Measurements from ENCODE around the gene AP2B1. TPM values are rescaled to one million over a fixed set of nuclear protein-coding genes. Genes with fewer than 3 reads are reported as not detected.
A peak's percentile ranks its signal among the peaks of the same experiment; 100 is the strongest.

The AP2B1 gene
- total RNA-seq, 1 experiment from 2014 or later, result 198 TPM

DNA sequence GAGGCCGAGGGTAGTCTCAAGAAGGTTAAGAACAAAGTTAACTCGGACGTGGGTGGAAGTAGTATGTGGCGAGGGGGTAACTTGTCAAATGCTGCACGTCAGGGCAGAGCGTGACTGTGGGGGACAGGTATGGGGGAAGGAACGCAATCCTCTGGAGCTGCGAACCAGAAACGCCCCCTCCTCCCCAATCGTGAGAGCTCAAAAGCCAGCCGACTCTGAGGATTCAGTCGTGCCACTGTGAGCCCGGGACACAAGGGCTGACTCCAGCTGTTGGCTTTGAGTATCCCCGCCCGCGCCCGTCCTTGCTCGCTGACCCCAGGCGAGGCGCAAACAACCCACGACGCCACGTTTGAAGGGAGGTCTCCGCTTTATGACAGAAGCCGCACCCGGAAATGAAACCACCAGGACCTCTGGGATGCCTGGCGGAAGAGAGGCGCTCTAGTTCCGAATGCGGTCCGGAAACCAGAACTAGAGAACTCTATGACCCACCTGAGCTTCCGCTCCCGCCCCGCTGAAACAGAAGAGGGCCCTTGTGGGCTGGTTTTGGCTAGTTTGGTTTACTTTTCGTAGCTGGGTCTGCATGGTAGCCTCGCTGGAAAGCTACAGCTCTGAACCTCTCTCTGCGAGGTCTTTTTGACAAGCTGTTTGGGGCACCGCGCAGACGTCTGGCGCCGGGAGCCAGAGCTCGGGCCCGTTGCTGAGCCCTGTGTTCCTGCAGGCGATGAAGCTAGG is 8.8 kb upstream of the AP2B1 start, which contains the start of gene PEX12:
PEX12 (minus strand) TSS at position 375 of the 732 bp plus-strand sequence. CDS start 550 bp downstream, outside the sequence.
- DNase-seq (ENCODE audit: low read depth, low spot score), result peak; percentile 81
- H3K4me2 ChIP-seq (ENCODE audit: low read length), result peak within 1 kb of the TSS; percentile 89
- no peaks in the 10 kb centered on the region for H3K27me3 ChIP-seq (ENCODE audit: insufficient read depth, low read length)
- peak within 1 kb of the TSS; percentile 90 for H3K27ac ChIP-seq (ENCODE audit: low read depth, low read length)
- H2AFZ ChIP-seq (ENCODE audit: low read depth, low read length, poor library complexity, severe bottlenecking), result peak within 1 kb of the TSS; percentile 72
- 0 out of 2 replicates have a peak, but pooled peaks cover 6% of the 10 kb centered on the region for H3K79me2 ChIP-seq (ENCODE audit: insufficient read depth, low read length)
- no peaks in the 10 kb centered on the region for H4K20me1 ChIP-seq (ENCODE audit: insufficient read depth)
- ChIA-PET RAD21 (ENCODE audit: low non-redundant PET in 1 of 2, low total read pairs in 2 of 2, uncharacterized antibody in 2 of 2, unreplicated experiment in 2 of 2) (interaction anchor here in 1 of 2 experiments (1.1 kb wide), 1 partner anchor 186 kb away, joined by 3 read pairs; no protein-coding TSS in a partner anchor), CTCF (interaction anchor here (1.4 to 2.0 kb wide), 2 partner anchors 9 to 185 kb away, joined by 6 read pairs; partner anchors contain the start of gene AP2B1), POLR2A (interaction anchor here (0.9 to 2.3 kb wide), 6 partner anchors 8 to 231 kb away, joined by 3 to 21 read pairs (median 8); partner anchors contain the start of genes AP2B1 and TAF15)
- BruUV-seq (replicated peaks), result no TSS peak
- H3K4me1 ChIP-seq (ENCODE audit: control insufficient read depth in 1 of 2, insufficient read depth in 2 of 2, low read length in 2 of 2), result peaks cover 7 to 9% of the 10 kb centered on the region in 2 experiments; a peak in 3 of 4 replicates
- H3K4me3 ChIP-seq (replicated peaks in 1 of 2; ENCODE audit: low read depth in 1 of 2, low read length in 2 of 2), result peak within 1 kb of the TSS; percentile 74 to 94
- intact Hi-C loops (cut with micrococcal nuclease), result no loop called here
- no peaks in the 10 kb centered on the region for H3K9me3 ChIP-seq (ENCODE audit: control insufficient read depth in 1 of 2, insufficient read depth in 1 of 2, low read depth in 1 of 2, low read length in 2 of 2)
- peaks cover 9 to 11% of the 10 kb centered on the region in 2 experiments; a peak in 3 of 4 replicates for H3K36me3 ChIP-seq (ENCODE audit: control insufficient read depth in 1 of 2, insufficient read depth in 2 of 2, low read length in 2 of 2)
- peak; percentile 96 for ATAC-seq
- no peaks in the 10 kb centered on the region for H3K9me2 ChIP-seq (ENCODE audit: insufficient read depth)
- peak within 1 kb of the TSS; percentile 85 for H3K9ac ChIP-seq (ENCODE audit: low read length)
- peak; percentile 57; the same call in 1 of the 2 replicates for TF ChIP-seq CBX3 (IDR thresholded peaks at IDR 0.05; ENCODE audit: low read depth)
- TF ChIP-seq ZNF274 (IDR thresholded peaks at IDR 0.05; ENCODE audit: low read depth, low read length), result no peak
- peak; percentile 87 for TF ChIP-seq YY1 (IDR thresholded peaks at IDR 0.05; ENCODE audit: extremely low read depth, insufficient replicate concordance, low read depth, low read length)
- TF ChIP-seq, protein P1, sequence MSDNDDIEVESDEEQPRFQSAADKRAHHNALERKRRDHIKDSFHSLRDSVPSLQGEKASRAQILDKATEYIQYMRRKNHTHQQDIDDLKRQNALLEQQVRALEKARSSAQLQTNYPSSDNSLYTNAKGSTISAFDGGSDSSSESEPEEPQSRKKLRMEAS (IDR thresholded peaks at IDR 0.05), result peak; percentile 91
- TF ChIP-seq, protein P2, sequence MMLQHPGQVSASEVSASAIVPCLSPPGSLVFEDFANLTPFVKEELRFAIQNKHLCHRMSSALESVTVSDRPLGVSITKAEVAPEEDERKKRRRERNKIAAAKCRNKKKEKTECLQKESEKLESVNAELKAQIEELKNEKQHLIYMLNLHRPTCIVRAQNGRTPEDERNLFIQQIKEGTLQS (IDR thresholded peaks at IDR 0.05), result no peak
- no peak for TF ChIP-seq EZH2phosphoT487 (IDR thresholded peaks at IDR 0.05; ENCODE audit: borderline replicate concordance)
- no peak for TF ChIP-seq FOSL1 (IDR thresholded peaks at IDR 0.05; ENCODE audit: low read depth)
- TF ChIP-seq SRF (IDR thresholded peaks at IDR 0.05; ENCODE audit: low read depth), result peak; percentile 88
- peak; percentile 91 for TF ChIP-seq POLR2A (IDR thresholded peaks at IDR 0.05; ENCODE audit: borderline replicate concordance, extremely low read depth, insufficient read depth, insufficient read length)
- peak; percentile 64 for TF ChIP-seq SP1 (IDR thresholded peaks at IDR 0.05; ENCODE audit: low read depth)
- peak; percentile 87 for TF ChIP-seq SIN3A (IDR thresholded peaks at IDR 0.05; ENCODE audit: low read depth)
- TF ChIP-seq EGR1 (IDR thresholded peaks at IDR 0.05; ENCODE audit: low read depth), result peak; percentile 71
- TF ChIP-seq, protein P3, sequence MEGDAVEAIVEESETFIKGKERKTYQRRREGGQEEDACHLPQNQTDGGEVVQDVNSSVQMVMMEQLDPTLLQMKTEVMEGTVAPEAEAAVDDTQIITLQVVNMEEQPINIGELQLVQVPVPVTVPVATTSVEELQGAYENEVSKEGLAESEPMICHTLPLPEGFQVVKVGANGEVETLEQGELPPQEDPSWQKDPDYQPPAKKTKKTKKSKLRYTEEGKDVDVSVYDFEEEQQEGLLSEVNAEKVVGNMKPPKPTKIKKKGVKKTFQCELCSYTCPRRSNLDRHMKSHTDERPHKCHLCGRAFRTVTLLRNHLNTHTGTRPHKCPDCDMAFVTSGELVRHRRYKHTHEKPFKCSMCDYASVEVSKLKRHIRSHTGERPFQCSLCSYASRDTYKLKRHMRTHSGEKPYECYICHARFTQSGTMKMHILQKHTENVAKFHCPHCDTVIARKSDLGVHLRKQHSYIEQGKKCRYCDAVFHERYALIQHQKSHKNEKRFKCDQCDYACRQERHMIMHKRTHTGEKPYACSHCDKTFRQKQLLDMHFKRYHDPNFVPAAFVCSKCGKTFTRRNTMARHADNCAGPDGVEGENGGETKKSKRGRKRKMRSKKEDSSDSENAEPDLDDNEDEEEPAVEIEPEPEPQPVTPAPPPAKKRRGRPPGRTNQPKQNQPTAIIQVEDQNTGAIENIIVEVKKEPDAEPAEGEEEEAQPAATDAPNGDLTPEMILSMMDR (IDR thresholded peaks at IDR 0.05 in 2 of 3, conservative IDR thresholded peaks at IDR 0.05 in 1 of 3; ENCODE audit: borderline replicate concordance in 1 of 3, insufficient read depth in 1 of 3, low read depth in 2 of 3, low read length in 2 of 3), result no peak
- TF ChIP-seq RAD21 (IDR thresholded peaks at IDR 0.05; ENCODE audit: low read depth), result no peak
- TF ChIP-seq, protein P4, sequence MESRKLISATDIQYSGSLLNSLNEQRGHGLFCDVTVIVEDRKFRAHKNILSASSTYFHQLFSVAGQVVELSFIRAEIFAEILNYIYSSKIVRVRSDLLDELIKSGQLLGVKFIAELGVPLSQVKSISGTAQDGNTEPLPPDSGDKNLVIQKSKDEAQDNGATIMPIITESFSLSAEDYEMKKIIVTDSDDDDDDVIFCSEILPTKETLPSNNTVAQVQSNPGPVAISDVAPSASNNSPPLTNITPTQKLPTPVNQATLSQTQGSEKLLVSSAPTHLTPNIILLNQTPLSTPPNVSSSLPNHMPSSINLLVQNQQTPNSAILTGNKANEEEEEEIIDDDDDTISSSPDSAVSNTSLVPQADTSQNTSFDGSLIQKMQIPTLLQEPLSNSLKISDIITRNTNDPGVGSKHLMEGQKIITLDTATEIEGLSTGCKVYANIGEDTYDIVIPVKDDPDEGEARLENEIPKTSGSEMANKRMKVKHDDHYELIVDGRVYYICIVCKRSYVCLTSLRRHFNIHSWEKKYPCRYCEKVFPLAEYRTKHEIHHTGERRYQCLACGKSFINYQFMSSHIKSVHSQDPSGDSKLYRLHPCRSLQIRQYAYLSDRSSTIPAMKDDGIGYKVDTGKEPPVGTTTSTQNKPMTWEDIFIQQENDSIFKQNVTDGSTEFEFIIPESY (IDR thresholded peaks at IDR 0.05; ENCODE audit: extremely low read depth, insufficient replicate concordance, low read length), result peak; percentile 39
- TF ChIP-seq POLR2AphosphoS5 (IDR thresholded peaks at IDR 0.05; ENCODE audit: low read depth, low read length), result peak; percentile 97
- TF ChIP-seq CEBPB (IDR thresholded peaks at IDR 0.05; ENCODE audit: low read depth), result no peak
- TF ChIP-seq JUND (IDR thresholded peaks at IDR 0.05), result no peak
- TF ChIP-seq ZFX (IDR thresholded peaks at IDR 0.05), result peak; percentile 79
- TF ChIP-seq EZH2 (IDR thresholded peaks at IDR 0.05), result no peak
